Keratinocyte (primary cell): ENCODE results near the gene ARHGEF19. TPM values are rescaled to one million over a fixed set of nuclear protein-coding genes. Genes with fewer than 3 reads are reported as not detected.
A peak's percentile ranks its signal among the peaks of the same experiment; 100 is the strongest.

ENCODE experiments used
- DNase-seq: peaks from one replicate; pipeline ENCODE4 v3.0.0-alpha.2; 2011; ENCODE audit warnings: low read depth, missing footprints, low spot score
- FAIRE-seq: peaks from 2 replicates; lab custom pipeline; 2011; peaks lifted over from hg19 to GRCh38; lab: Jason Lieb, UNC
- H2AFZ ChIP-seq: 2 replicates; pipeline ENCODE4 v1.6.0; 2012; ENCODE audit warnings: low read length, control low read depth, inconsistent platforms; ENCODE audit not compliant: control insufficient read depth
- H3K27ac ChIP-seq: 2 replicates; pipeline ENCODE4 v1.5.1; 2011; ENCODE audit warnings: low read length; ENCODE audit not compliant: control insufficient read depth, insufficient read depth
- H3K27me3 ChIP-seq: 3 replicates; pipeline ENCODE4 v1.6.0; 2011; ENCODE audit warnings: low read length; ENCODE audit not compliant: control insufficient read depth, insufficient read depth; ENCODE audit errors: extremely low read depth
- H3K36me3 ChIP-seq, 2 experiments: 2 replicates in 1 of 2; 3 replicates in 1 of 2; pipeline ENCODE4 v1.5.1; 2011; ENCODE audit warnings: low read length in 2 of 2, mild to moderate bottlenecking in 1 of 2; ENCODE audit not compliant: control insufficient read depth in 2 of 2, insufficient read depth in 2 of 2; ENCODE audit errors: extremely low read depth in 1 of 2
- H3K4me1 ChIP-seq: 3 replicates; pipeline ENCODE4 v1.5.1; 2011; ENCODE audit warnings: low read length; ENCODE audit not compliant: control insufficient read depth, insufficient read depth; ENCODE audit errors: extremely low read depth
- H3K4me2 ChIP-seq: 3 replicates; pipeline ENCODE4 v1.6.0; 2011; ENCODE audit warnings: low read depth, low read length; ENCODE audit not compliant: control insufficient read depth, insufficient read depth; ENCODE audit errors: extremely low read depth
- H3K4me3 ChIP-seq, 3 experiments: fragments of 200-600 bp in 1 of 3; sonication (generic) in 1 of 3; 2 replicates in 2 of 3; 3 replicates in 1 of 3; pipeline ENCODE4 v1.5.1; 2011 to 2016; ENCODE audit warnings: low read length in 3 of 3, mild to moderate bottlenecking in 3 of 3, control low read depth in 2 of 3, inconsistent platforms in 1 of 3, low read depth in 1 of 3, mixed read lengths in 1 of 3, mixed run types in 1 of 3, moderate library complexity in 1 of 3; ENCODE audit not compliant: control insufficient read depth in 2 of 3, insufficient read depth in 2 of 3; ENCODE audit errors: extremely low read depth in 1 of 3
- H3K79me2 ChIP-seq: 2 replicates; pipeline ENCODE4 v1.6.0; 2012; ENCODE audit warnings: low read length; ENCODE audit not compliant: control insufficient read depth, insufficient read depth
- H3K9ac ChIP-seq: 3 replicates; pipeline ENCODE4 v1.6.0; 2011; ENCODE audit warnings: low read length; ENCODE audit not compliant: control insufficient read depth, insufficient read depth; ENCODE audit errors: extremely low read depth
- H3K9me1 ChIP-seq: 3 replicates; pipeline ENCODE4 v1.6.0; 2011; ENCODE audit warnings: low read length; ENCODE audit not compliant: control insufficient read depth, insufficient read depth; ENCODE audit errors: extremely low read depth
- H3K9me3 ChIP-seq: 2 replicates; pipeline ENCODE4 v1.5.1; 2012; ENCODE audit warnings: low read depth, low read length; ENCODE audit not compliant: control insufficient read depth
- H4K20me1 ChIP-seq: 3 replicates; pipeline ENCODE4 v1.6.0; 2011; ENCODE audit warnings: low read length; ENCODE audit not compliant: control insufficient read depth, insufficient read depth; ENCODE audit errors: extremely low read depth
- CTCF ChIP-seq, 3 experiments: IDR thresholded peaks in 1 of 3; conservative IDR thresholded peaks in 1 of 3; optimal IDR thresholded peaks in 1 of 3; 2 replicates in 2 of 3; 3 replicates in 1 of 3; pipeline versions ENCODE3 to v1.5.1; 2011; ENCODE audit warnings: low read length in 3 of 3, mild to moderate bottlenecking in 3 of 3, moderate library complexity in 2 of 3, control low read depth in 1 of 3, inconsistent platforms in 1 of 3; ENCODE audit not compliant: insufficient read depth in 2 of 3; ENCODE audit errors: extremely low read depth in 1 of 3
- EZH2 ChIP-seq: IDR thresholded peaks from one replicate; pipeline ENCODE4 v1.6.1; 2012; ENCODE audit warnings: inconsistent platforms, mild to moderate bottlenecking, low read length, moderate library complexity
- dilution Hi-C: fragments of 300-500 bp; cut with MboI; formaldehyde crosslinking; loops from one replicate; pipeline ENCODE4 v1.7.0; 2020; ENCODE audit warnings: low sequenced_read_pairs; ENCODE audit not compliant: extremely low pct_ligation_motif_present
- polyA plus RNA-seq, 5 experiments: library from polyadenylated mRNA; depleted of rRNA in 3 of 5; stranded (reverse) in 3 of 5; stranded (forward) in 1 of 5; unstranded in 1 of 5; fragments of >200 nt; gene quantifications; 1 replicate in 1 of 5; 2 replicates in 3 of 5; 3 replicates in 1 of 5; pipeline versions ENCODE4 v1.2.1 to v1.2.3, GENCODE V29; 2011 to 2012; ENCODE audit warnings: missing spikeins in 2 of 5, low read depth in 1 of 5, low replicate concordance in 1 of 5

ARHGEF19 gene
- polyA plus RNA-seq, 1 donor (not counting 4 experiments of a cell fraction or from before 2014, with no cell fraction given): 5.0 TPM

- Histone ChIP-seq H3K9me3 (no peaks in the 10 kb centered on the region), H3K27me3 (no peaks in the 10 kb centered on the region), H2AFZ (no peak overlapping the region), H3K36me3 (peaks cover 15 to 27% of the 10 kb centered on the region in 2 experiments), H3K9ac (peak overlapping the region; percentile 91), H3K4me3 (peak overlapping the region; percentile 3 to 94 (median 83)), H3K4me2 (peak overlapping the region; percentile 100), H3K4me1 (peaks cover 46% of the 10 kb centered on the region), H3K79me2 (peaks cover 52% of the 10 kb centered on the region), H4K20me1 (peaks cover 12% of the 10 kb centered on the region), H3K9me1 (peaks cover 3% of the 10 kb centered on the region), H3K27ac (peak overlapping the region; percentile 94)
- dilution Hi-C loops: no loop called here
- peak; percentile 20 for FAIRE-seq
- DNase-seq: no peak
- no peak for TF ChIP-seq EZH2
- TF ChIP-seq CTCF (optimal IDR thresholded peaks at IDR 0.05 in 1 of 3, IDR thresholded peaks at IDR 0.05 in 1 of 3, conservative IDR thresholded peaks at IDR 0.05 in 1 of 3; ENCODE audit: extremely low read depth in 1 of 3, insufficient read depth in 2 of 3, low read length in 3 of 3): no peak
Measured at GRCh38 chr1:16156848-16157495, 55.5 kb downstream of the ARHGEF19 start.

- Histone ChIP-seq H3K4me1 (peaks cover 58% of the 10 kb centered on the region), H3K9me3 (no peaks in the 10 kb centered on the region), H3K4me2 (peak within 1 kb of the TSS; percentile 100), H2AFZ (no peak within 1 kb of the TSS), H3K9me1 (peaks cover 3% of the 10 kb centered on the region), H3K79me2 (peaks cover 64% of the 10 kb centered on the region), H3K27me3 (no peaks in the 10 kb centered on the region), H3K36me3 (peaks cover 18 to 35% of the 10 kb centered on the region in 2 experiments), H3K9ac (peak within 1 kb of the TSS; percentile 91), H4K20me1 (peaks cover 23% of the 10 kb centered on the region), H3K27ac (peak within 1 kb of the TSS; percentile 94), H3K4me3 (peak within 1 kb of the TSS; percentile 83 to 94 (median 85))
- dilution Hi-C loops: no loop called here
- DNase-seq (no peak), FAIRE-seq (peak; percentile 64)
- no peak for TF ChIP-seq EZH2
- TF ChIP-seq CTCF (optimal IDR thresholded peaks at IDR 0.05 in 1 of 3, IDR thresholded peaks at IDR 0.05 in 1 of 3, conservative IDR thresholded peaks at IDR 0.05 in 1 of 3; ENCODE audit: extremely low read depth in 1 of 3, insufficient read depth in 2 of 3, low read length in 3 of 3): no peak
Measured at GRCh38 chr1:16155537-16156410, 56.7 kb downstream of the ARHGEF19 start, which contains the start of gene EPHA2. Gene EPHA2 (minus strand): TSS chr1:16156069. CDS start chr1:16155932, 137 bp downstream.
